Activated T-helper 17 cell treated with anti-CD3 and anti-CD28 coated beads, Interleukin-2, amount 50 U/mL, for 72 hours (primary cell): Measurements from ENCODE around the gene SHISAL1. TPM values are rescaled to one million over a fixed set of nuclear protein-coding genes. Genes with fewer than 3 reads are reported as not detected.

Experiments
- ATAC-seq: fragments of 150-1000 bp; cut with Tn5 transposase; replicated peaks from 2 replicates; pipeline ENCODE4 v1.10.0; 2021; ENCODE audit warnings: mild to moderate bottlenecking, moderate library complexity
- H3K27ac Mint-ChIP-seq: one replicate; pipeline ENCODE4 v1.8.0; 2022; ENCODE audit warnings: mixed read lengths
- H3K27me3 Mint-ChIP-seq: one replicate; pipeline ENCODE4 v1.8.0; 2022; ENCODE audit warnings: mixed read lengths
- H3K36me3 Mint-ChIP-seq: one replicate; pipeline ENCODE4 v1.8.0; 2022; ENCODE audit warnings: low read depth, mild to moderate bottlenecking, mixed read lengths
- H3K4me1 Mint-ChIP-seq: one replicate; pipeline ENCODE4 v1.8.0; 2022; ENCODE audit warnings: mixed read lengths
- H3K4me3 Mint-ChIP-seq: one replicate; pipeline ENCODE4 v1.8.0; 2022; ENCODE audit warnings: mild to moderate bottlenecking, mixed read lengths
- H3K9me3 Mint-ChIP-seq: one replicate; pipeline ENCODE4 v1.8.0; 2022; ENCODE audit warnings: mixed read lengths
- total RNA-seq, 2 donors: library from RNA; stranded (reverse); gene quantifications; one replicate each; pipeline ENCODE4 v1.2.3, GENCODE V29; 2022

Gene SHISAL1
- total RNA-seq, 2 donors from 2014 or later: not detected

- peaks cover 17% of the 10 kb centered on the region for H3K36me3 Mint-ChIP-seq
- H3K4me3 Mint-ChIP-seq: no peak overlapping the region
- no peaks in the 10 kb centered on the region for H3K27me3 Mint-ChIP-seq
- H3K4me1 Mint-ChIP-seq: peaks cover 10% of the 10 kb centered on the region
- H3K27ac Mint-ChIP-seq: no peak overlapping the region
- ATAC-seq: no peak
- H3K9me3 Mint-ChIP-seq: no peaks in the 10 kb centered on the region
Measured at GRCh38 chr22:44200855-44201550, 111.7 kb downstream of the SHISAL1 start.

- no peak for ATAC-seq
- Mint-ChIP-seq H3K27me3 (no peaks in the 10 kb centered on the region), H3K36me3 (peaks cover 17% of the 10 kb centered on the region), H3K4me1 (peaks cover 10% of the 10 kb centered on the region), H3K4me3 (no peak overlapping the region), H3K9me3 (no peaks in the 10 kb centered on the region), H3K27ac (no peak overlapping the region)
Measured at GRCh38 chr22:44200451-44200850, 112.3 kb downstream of the SHISAL1 start.

GRCh38 chr22:44199866-44200265 is 112.9 kb downstream of the SHISAL1 start:
- Mint-ChIP-seq H3K36me3 (peaks cover 17% of the 10 kb centered on the region), H3K27ac (peak overlapping the region; percentile 62), H3K4me1 (peaks cover 12% of the 10 kb centered on the region)

GRCh38 chr22:44199164-44199563 is 113.6 kb downstream of the SHISAL1 start:
- ATAC-seq: no peak
- peak overlapping the region; percentile 62 for H3K27ac Mint-ChIP-seq
- H3K27me3 Mint-ChIP-seq: no peaks in the 10 kb centered on the region
- H3K36me3 Mint-ChIP-seq: peaks cover 22% of the 10 kb centered on the region
- H3K4me1 Mint-ChIP-seq: peaks cover 19% of the 10 kb centered on the region
- no peak overlapping the region for H3K4me3 Mint-ChIP-seq
- no peaks in the 10 kb centered on the region for H3K9me3 Mint-ChIP-seq

More at GRCh38 chr22:44199866-44200265, 112.9 kb downstream of the SHISAL1 start:
- no peaks in the 10 kb centered on the region for H3K9me3 Mint-ChIP-seq
- H3K27me3 Mint-ChIP-seq: no peaks in the 10 kb centered on the region
- H3K4me3 Mint-ChIP-seq: no peak overlapping the region
- no peak for ATAC-seq

- peaks cover 23% of the 10 kb centered on the region for H3K36me3 Mint-ChIP-seq
- no peak for ATAC-seq
- H3K4me3 Mint-ChIP-seq: no peak overlapping the region
- H3K27me3 Mint-ChIP-seq: no peaks in the 10 kb centered on the region
- peaks cover 34% of the 10 kb centered on the region for H3K4me1 Mint-ChIP-seq
- no peak overlapping the region for H3K27ac Mint-ChIP-seq
- H3K9me3 Mint-ChIP-seq: no peaks in the 10 kb centered on the region
Measured at GRCh38 chr22:44197271-44197670, 115.5 kb downstream of the SHISAL1 start.

GRCh38 chr22:44196731-44197131 is 116.0 kb downstream of the SHISAL1 start:
- peaks cover 34% of the 10 kb centered on the region for H3K4me1 Mint-ChIP-seq
- no peak for ATAC-seq
- no peak overlapping the region for H3K27ac Mint-ChIP-seq

GRCh38 chr22:44196241-44196640 is 116.5 kb downstream of the SHISAL1 start:
- no peaks in the 10 kb centered on the region for H3K27me3 Mint-ChIP-seq
- no peak overlapping the region for H3K4me3 Mint-ChIP-seq
- H3K9me3 Mint-ChIP-seq: no peaks in the 10 kb centered on the region
- H3K4me1 Mint-ChIP-seq: peaks cover 34% of the 10 kb centered on the region
- no peak overlapping the region for H3K27ac Mint-ChIP-seq
- no peak for ATAC-seq
- peaks cover 23% of the 10 kb centered on the region for H3K36me3 Mint-ChIP-seq

More at GRCh38 chr22:44196731-44197131, 116.0 kb downstream of the SHISAL1 start:
- Mint-ChIP-seq H3K36me3 (peaks cover 23% of the 10 kb centered on the region), H3K4me3 (no peak overlapping the region), H3K27me3 (no peaks in the 10 kb centered on the region), H3K9me3 (no peaks in the 10 kb centered on the region)

- Mint-ChIP-seq H3K36me3 (peaks cover 23% of the 10 kb centered on the region), H3K4me3 (no peak overlapping the region), H3K27ac (no peak overlapping the region), H3K4me1 (peaks cover 34% of the 10 kb centered on the region), H3K27me3 (no peaks in the 10 kb centered on the region), H3K9me3 (no peaks in the 10 kb centered on the region)
- ATAC-seq: no peak
Measured at GRCh38 chr22:44195189-44195871, 117.4 kb downstream of the SHISAL1 start.

GRCh38 chr22:44194569-44194968 is 118.2 kb downstream of the SHISAL1 start:
- Mint-ChIP-seq H3K4me3 (no peak overlapping the region), H3K27me3 (no peaks in the 10 kb centered on the region), H3K9me3 (no peaks in the 10 kb centered on the region), H3K4me1 (peaks cover 31% of the 10 kb centered on the region), H3K36me3 (peaks cover 23% of the 10 kb centered on the region), H3K27ac (no peak overlapping the region)
- ATAC-seq: no peak

Other genes with a start within 250 kb of the SHISAL1 start
- gene PARVG, start 132.0 kb downstream of the SHISAL1 start, total RNA-seq: 10 to 100 TPM; 34.9 to 35.8 TPM
- 1 to 10 TPM; 5.8 to 6.3 TPM for gene RTL6, start 185.3 kb upstream of the SHISAL1 start, total RNA-seq